AG04449 (cell line): Measurements from ENCODE around the gene SYNGR2.

Experiments used
- CTCF ChIA-PET: fragments of 350-600 bp; formaldehyde crosslinking; extraction: SDS; loops from one replicate; lab custom pipeline; 2021; ENCODE audit warnings: antibody characterized with exemption; lab: Yijun Ruan, JAX
- POLR2A ChIA-PET: fragments of 400-600, 350-600 bp; formaldehyde crosslinking; extraction: SDS; loops from one replicate; lab custom pipeline; 2020; ENCODE audit warnings: antibody characterized with exemption, inconsistent platforms; lab: Yijun Ruan, JAX
- DNase-seq: peaks from one replicate; pipeline ENCODE4 v3.0.0-alpha.2; 2010; ENCODE audit warnings: low read depth, low spot score
- H3K4me3 ChIP-seq: 2 replicates; pipeline ENCODE4 v1.5.1; 2011; ENCODE audit warnings: low read depth, mild to moderate bottlenecking, control low read depth, low read length
- TF ChIP-seq, protein P1 (sequence below): IDR thresholded peaks from one replicate; pipeline ENCODE4 v1.5.1; 2011; ENCODE audit warnings: mild to moderate bottlenecking, moderate library complexity, low read length, control low read depth, inconsistent platforms; ENCODE audit not compliant: insufficient read depth; ENCODE audit errors: missing control alignments

Gene SYNGR2

DNA sequence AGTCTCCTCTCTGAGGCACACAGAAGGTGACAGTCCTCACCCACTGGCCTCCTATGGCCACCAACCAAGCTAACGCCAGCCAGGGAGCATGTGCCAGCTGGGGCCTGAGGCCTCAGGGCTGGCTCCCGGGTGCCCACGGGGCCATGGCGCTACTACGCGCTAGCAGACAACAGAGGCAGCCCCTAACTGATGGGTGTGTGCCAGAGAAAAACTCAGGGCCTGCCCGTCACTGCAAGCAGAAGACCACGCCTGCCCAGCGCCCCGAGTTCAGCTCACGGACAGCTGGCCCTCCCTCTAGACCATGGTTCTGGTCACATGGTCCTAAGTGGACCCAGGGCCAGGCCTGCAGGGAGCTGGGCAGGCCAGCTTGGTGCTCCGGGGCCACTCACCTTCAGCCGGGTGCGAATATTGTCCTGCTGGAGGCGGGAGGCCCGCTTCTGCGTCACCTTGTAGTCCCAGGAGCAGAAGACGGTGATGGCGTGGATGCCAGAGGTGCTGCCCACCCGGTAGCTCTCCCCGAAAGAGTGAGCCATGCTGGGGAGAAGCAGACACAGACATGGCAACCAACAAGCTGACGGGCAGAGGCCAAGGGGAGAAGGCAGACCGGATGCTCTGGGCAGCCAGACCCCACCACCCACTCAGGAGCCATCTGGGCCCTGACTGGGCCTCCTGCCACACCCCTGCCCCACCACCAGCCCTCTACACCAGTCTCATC lies 46.0 kb upstream of the SYNGR2 start:
- no peak overlapping the region for H3K4me3 ChIP-seq
- POLR2A ChIA-PET, result no interaction called here
- no peak for DNase-seq
- TF ChIP-seq, protein P1, sequence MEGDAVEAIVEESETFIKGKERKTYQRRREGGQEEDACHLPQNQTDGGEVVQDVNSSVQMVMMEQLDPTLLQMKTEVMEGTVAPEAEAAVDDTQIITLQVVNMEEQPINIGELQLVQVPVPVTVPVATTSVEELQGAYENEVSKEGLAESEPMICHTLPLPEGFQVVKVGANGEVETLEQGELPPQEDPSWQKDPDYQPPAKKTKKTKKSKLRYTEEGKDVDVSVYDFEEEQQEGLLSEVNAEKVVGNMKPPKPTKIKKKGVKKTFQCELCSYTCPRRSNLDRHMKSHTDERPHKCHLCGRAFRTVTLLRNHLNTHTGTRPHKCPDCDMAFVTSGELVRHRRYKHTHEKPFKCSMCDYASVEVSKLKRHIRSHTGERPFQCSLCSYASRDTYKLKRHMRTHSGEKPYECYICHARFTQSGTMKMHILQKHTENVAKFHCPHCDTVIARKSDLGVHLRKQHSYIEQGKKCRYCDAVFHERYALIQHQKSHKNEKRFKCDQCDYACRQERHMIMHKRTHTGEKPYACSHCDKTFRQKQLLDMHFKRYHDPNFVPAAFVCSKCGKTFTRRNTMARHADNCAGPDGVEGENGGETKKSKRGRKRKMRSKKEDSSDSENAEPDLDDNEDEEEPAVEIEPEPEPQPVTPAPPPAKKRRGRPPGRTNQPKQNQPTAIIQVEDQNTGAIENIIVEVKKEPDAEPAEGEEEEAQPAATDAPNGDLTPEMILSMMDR, result no peak
- CTCF ChIA-PET, result interaction anchor here (7.5 kb wide), 1 partner anchor 9 kb away, joined by 43 read pairs; no protein-coding TSS in a partner anchor

DNA sequence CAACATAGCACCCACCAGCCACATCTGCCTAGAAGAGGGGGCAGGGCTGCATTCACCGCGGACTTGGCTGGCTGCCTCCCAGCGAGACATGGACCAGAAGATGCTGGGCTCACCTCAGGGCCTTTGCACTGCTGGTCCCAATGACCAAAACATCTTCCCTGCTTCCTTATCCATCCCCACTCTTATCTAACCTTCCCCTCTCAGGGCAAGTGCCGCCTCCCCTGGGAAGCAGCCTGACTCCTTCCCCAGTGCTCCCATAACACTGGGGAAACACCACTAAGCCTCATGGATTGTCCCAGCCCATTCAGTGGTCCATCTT lies 45.5 kb upstream of the SYNGR2 start:
- no peak for DNase-seq
- POLR2A ChIA-PET, result no interaction called here
- TF ChIP-seq, protein P1, result no peak
- H3K4me3 ChIP-seq, result no peak overlapping the region
- CTCF ChIA-PET, result interaction anchor here (7.5 kb wide), 1 partner anchor 10 kb away, joined by 43 read pairs; no protein-coding TSS in a partner anchor

DNA sequence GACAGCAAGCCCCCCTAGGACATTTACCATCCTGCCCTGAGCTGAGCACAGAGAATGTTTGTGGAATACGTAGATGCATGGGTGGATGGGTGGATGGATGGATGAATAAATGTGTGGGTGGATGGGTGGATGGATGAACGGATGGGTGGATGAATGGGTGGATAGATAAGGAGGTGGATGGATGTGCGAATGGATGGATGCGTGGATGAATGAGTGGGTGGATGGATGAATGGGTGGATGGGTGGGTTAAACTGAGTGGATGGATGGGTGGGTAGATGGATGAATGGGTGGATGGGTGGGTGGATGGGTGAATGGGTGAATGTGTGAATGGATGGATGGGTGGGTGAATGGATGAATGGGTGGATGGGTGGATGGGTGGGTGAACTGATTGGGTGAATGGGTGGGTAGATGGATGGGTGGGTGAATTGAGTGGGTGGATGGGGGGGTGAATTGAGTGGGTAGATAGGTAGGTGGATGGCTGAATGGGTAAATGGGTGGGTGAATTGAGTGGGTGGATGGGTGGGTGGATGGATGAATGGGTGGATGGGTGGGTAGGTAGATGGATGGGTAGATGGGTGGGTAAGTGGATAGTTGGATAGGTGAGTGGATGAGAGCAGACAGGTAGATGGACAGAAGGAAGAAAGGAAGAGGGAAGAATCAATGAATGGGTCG lies 45.0 kb upstream of the SYNGR2 start:
- no peak for DNase-seq
- CTCF ChIA-PET, result interaction anchor here (7.5 kb wide), 1 partner anchor 10 kb away, joined by 43 read pairs; no protein-coding TSS in a partner anchor
- TF ChIP-seq, protein P1, result no peak
- POLR2A ChIA-PET, result no interaction called here
- H3K4me3 ChIP-seq, result no peak overlapping the region

DNA sequence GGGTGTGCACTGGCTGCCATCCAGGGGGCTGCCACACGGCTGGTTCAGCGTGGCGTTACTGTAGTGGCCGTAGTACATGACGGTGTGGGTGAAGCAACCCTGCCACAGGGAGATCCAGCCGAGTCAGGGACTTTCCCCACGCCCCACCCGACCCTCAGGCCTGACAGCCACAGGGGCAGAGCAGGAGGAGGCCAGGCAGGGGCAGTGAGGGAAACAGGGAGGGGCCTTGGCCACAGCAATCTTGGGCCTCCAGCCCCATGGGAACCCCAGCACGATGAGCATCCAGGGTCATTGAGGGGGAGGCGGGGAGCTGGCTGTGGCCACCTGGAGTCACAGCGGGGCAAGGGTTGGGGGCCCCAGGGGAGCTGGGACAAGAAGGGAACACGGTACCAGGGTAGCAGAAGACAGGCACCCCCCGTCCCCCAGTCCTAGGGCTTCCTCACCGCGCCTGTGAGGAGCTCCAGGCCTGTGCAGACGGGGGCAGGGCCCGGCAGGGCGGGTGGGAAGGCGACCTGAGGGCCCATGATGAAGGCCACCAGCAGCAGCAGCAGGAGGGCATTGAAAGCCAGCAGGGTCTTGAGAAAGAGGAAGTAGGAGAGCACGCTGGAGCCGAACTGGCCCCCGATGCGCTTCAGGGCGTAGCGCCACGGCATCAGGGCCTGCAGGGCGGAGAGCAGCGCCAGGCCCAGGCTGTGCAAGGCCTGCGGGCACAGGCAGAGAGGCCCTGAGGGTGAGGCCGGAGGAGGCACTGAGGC lies 44.1 kb upstream of the SYNGR2 start:
- ChIA-PET POLR2A (no interaction called here), CTCF (interaction anchor here (7.5 kb wide), 1 partner anchor 11 kb away, joined by 43 read pairs; no protein-coding TSS in a partner anchor)
- H3K4me3 ChIP-seq, result no peak overlapping the region
- TF ChIP-seq, protein P1, result no peak
- DNase-seq, result no peak

DNA sequence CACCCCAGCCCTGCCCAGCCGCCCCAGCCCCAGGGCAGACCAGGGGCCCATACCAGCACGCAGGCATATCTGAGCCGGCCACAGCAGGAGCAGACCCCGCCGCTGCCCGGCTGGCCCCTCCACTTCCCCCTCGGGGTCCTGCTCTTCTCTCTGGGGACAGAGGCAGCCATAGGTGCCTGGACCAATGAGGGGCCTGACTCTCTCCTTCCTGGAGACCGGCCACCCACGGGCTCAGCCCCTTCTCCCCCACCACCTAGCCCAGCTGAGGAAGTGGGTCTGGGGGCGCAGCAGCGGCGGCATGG lies 43.6 kb upstream of the SYNGR2 start:
- DNase-seq, result no peak
- POLR2A ChIA-PET, result no interaction called here
- CTCF ChIA-PET, result interaction anchor here (7.5 kb wide), 1 partner anchor 12 kb away, joined by 43 read pairs; no protein-coding TSS in a partner anchor
- no peak overlapping the region for H3K4me3 ChIP-seq
- TF ChIP-seq, protein P1, result no peak
